Fibroblast of villous mesenchyme (primary cell): ENCODE measurements around the gene CCDC137. TPM values are rescaled to one million over a fixed set of nuclear protein-coding genes. Genes with fewer than 3 reads are reported as not detected.
A peak's percentile ranks its signal among the peaks of the same experiment; 100 is the strongest.
"Not testable (repeated sequence)": the region's sequence is repeated elsewhere in the genome, so short reads cannot be mapped to it uniquely, and the experiment has no call there.

Source experiments
- DNase-seq: peaks from one replicate; pipeline ENCODE4 v3.0.0-alpha.2; 2010; ENCODE audit warnings: low read depth
- H3K4me3 ChIP-seq: 2 replicates; pipeline ENCODE4 v1.5.1; 2011; ENCODE audit warnings: low read depth, mild to moderate bottlenecking, low read length
- CTCF ChIP-seq: IDR thresholded peaks from 2 replicates; pipeline ENCODE4 v1.5.1; 2012; ENCODE audit warnings: low read depth, mild to moderate bottlenecking, low read length; ENCODE audit not compliant: insufficient read depth
- total RNA-seq: library from RNA; depleted of rRNA; stranded (reverse); fragments of >200 nt; gene quantifications from 2 replicates; pipeline ENCODE4 v1.2.3, GENCODE V29; 2012

CCDC137 gene
- total RNA-seq, 1 donor, result 7.8 TPM

- H3K4me3 ChIP-seq, result no peak overlapping the region
- DNase-seq, result no peak
- no peak for TF ChIP-seq CTCF
Observed at GRCh38 chr17:81672504-81672903, 6.0 kb downstream of the CCDC137 start.

- TF ChIP-seq CTCF, result no peak
- DNase-seq, result no peak
- no peak overlapping the region for H3K4me3 ChIP-seq
Observed at GRCh38 chr17:81672954-81673353, 6.4 kb downstream of the CCDC137 start.

- TF ChIP-seq CTCF, result no peak
- no peak for DNase-seq
- H3K4me3 ChIP-seq, result no peak overlapping the region
Observed at GRCh38 chr17:81673561-81674258, 7.2 kb downstream of the CCDC137 start.

GRCh38 chr17:81675515-81676221, 9.1 kb downstream of the CCDC137 start:
- peak; percentile 32 for DNase-seq
- peak; percentile 52 for TF ChIP-seq CTCF
- not testable (repeated sequence) for H3K4me3 ChIP-seq

GRCh38 chr17:81676906-81677305, 10.4 kb downstream of the CCDC137 start:
- DNase-seq, result no peak
- no peak for TF ChIP-seq CTCF
- no peak overlapping the region for H3K4me3 ChIP-seq

- no peak for DNase-seq
- H3K4me3 ChIP-seq, result no peak overlapping the region
- TF ChIP-seq CTCF, result no peak
Observed at GRCh38 chr17:81680150-81680549, 13.6 kb downstream of the CCDC137 start.
